K562 (cell line): Measurements from ENCODE around the gene CHST14.

Source experiments
- ELF4 ChIP-seq: fragments of 450-650 bp; formaldehyde crosslinking; IDR thresholded peaks from 2 replicates; pipeline ENCODE4 v1.4.0; 2022; ENCODE audit warnings: missing genetic modification characterization
- ESRRA ChIP-seq: fragments of 450-650 bp; IDR thresholded peaks from 2 replicates; pipeline ENCODE4 v1.6.1; 2014; ENCODE audit warnings: low read depth, mild to moderate bottlenecking, moderate library complexity, borderline replicate concordance
- NCOA1 ChIP-seq: fragments of 450-650 bp; IDR thresholded peaks from 2 replicates; pipeline ENCODE4 v1.6.1; 2016; ENCODE audit warnings: low read depth
- NFYB ChIP-seq: IDR thresholded peaks from 2 replicates; pipeline ENCODE4 v1.6.1; 2011; ENCODE audit warnings: mild to moderate bottlenecking, moderate library complexity; ENCODE audit not compliant: insufficient read length; ENCODE audit errors: extremely low read depth
- TCFL5 ChIP-seq: fragments of 250-450 bp; sonication (Bioruptor Pico); conservative IDR thresholded peaks from 2 replicates; pipeline ENCODE4 v1.6.1; 2021; ENCODE audit warnings: mild to moderate bottlenecking, moderate library complexity, matching md5 sums
- ZBTB2 ChIP-seq: fragments of 450-650 bp; IDR thresholded peaks from 2 replicates; pipeline ENCODE4 v1.6.1; 2016; ENCODE audit warnings: antibody characterized with exemption
- TF ChIP-seq, protein P1 (sequence below): fragments of 200-800 bp; sonication (Bioruptor generic); IDR thresholded peaks from 2 replicates; pipeline ENCODE4 v1.6.1; 2017; ENCODE audit warnings: missing genetic modification characterization, missing compliant biosample characterization
- TF ChIP-seq, protein P2 (sequence below), 3 experiments: IDR thresholded peaks in 2 of 3; conservative IDR thresholded peaks in 1 of 3; 2 replicates each; pipeline ENCODE4 v1.5.1; 2011 to 2012; ENCODE audit warnings: low read length in 3 of 3, mild to moderate bottlenecking in 3 of 3, control low read depth in 2 of 3, improper control_type of control experiment in 1 of 3, inconsistent platforms in 1 of 3, low read depth in 1 of 3, mixed read lengths in 1 of 3, moderate library complexity in 1 of 3; ENCODE audit not compliant: insufficient read depth in 2 of 3
- TF ChIP-seq, protein P3 (sequence below): conservative IDR thresholded peaks from 2 replicates; pipeline ENCODE4 v1.6.1; 2011; ENCODE audit warnings: low read depth, mild to moderate bottlenecking, low read length; ENCODE audit not compliant: control insufficient read depth

- TF ChIP-seq NCOA1 (no peak), ESRRA (no peak), TCFL5 (no peak), ELF4 (CRISPR knock-in tag) (no peak), ZBTB2 (no peak), NFYB (no peak)
- TF ChIP-seq, protein P1, sequence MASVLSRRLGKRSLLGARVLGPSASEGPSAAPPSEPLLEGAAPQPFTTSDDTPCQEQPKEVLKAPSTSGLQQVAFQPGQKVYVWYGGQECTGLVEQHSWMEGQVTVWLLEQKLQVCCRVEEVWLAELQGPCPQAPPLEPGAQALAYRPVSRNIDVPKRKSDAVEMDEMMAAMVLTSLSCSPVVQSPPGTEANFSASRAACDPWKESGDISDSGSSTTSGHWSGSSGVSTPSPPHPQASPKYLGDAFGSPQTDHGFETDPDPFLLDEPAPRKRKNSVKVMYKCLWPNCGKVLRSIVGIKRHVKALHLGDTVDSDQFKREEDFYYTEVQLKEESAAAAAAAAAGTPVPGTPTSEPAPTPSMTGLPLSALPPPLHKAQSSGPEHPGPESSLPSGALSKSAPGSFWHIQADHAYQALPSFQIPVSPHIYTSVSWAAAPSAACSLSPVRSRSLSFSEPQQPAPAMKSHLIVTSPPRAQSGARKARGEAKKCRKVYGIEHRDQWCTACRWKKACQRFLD, result no peak
- TF ChIP-seq, protein P2, sequence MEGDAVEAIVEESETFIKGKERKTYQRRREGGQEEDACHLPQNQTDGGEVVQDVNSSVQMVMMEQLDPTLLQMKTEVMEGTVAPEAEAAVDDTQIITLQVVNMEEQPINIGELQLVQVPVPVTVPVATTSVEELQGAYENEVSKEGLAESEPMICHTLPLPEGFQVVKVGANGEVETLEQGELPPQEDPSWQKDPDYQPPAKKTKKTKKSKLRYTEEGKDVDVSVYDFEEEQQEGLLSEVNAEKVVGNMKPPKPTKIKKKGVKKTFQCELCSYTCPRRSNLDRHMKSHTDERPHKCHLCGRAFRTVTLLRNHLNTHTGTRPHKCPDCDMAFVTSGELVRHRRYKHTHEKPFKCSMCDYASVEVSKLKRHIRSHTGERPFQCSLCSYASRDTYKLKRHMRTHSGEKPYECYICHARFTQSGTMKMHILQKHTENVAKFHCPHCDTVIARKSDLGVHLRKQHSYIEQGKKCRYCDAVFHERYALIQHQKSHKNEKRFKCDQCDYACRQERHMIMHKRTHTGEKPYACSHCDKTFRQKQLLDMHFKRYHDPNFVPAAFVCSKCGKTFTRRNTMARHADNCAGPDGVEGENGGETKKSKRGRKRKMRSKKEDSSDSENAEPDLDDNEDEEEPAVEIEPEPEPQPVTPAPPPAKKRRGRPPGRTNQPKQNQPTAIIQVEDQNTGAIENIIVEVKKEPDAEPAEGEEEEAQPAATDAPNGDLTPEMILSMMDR (IDR thresholded peaks at IDR 0.05 in 2 of 3, conservative IDR thresholded peaks at IDR 0.05 in 1 of 3; ENCODE audit: insufficient read depth in 2 of 3, low read depth in 1 of 3, low read length in 3 of 3), result no peak
- TF ChIP-seq, protein P3, sequence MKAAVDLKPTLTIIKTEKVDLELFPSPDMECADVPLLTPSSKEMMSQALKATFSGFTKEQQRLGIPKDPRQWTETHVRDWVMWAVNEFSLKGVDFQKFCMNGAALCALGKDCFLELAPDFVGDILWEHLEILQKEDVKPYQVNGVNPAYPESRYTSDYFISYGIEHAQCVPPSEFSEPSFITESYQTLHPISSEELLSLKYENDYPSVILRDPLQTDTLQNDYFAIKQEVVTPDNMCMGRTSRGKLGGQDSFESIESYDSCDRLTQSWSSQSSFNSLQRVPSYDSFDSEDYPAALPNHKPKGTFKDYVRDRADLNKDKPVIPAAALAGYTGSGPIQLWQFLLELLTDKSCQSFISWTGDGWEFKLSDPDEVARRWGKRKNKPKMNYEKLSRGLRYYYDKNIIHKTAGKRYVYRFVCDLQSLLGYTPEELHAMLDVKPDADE, result no peak
Observed at GRCh38 chr15:40435023-40435709, 35.6 kb upstream of the CHST14 start.
